AG09309 (cell line): ENCODE data around the gene EFHC1.
A peak's percentile ranks its signal among the peaks of the same experiment; 100 is the strongest.

Experiments used
- DNase-seq: peaks from one replicate; pipeline ENCODE4 v3.0.0-alpha.2; 2010; ENCODE audit warnings: low read depth
- H3K4me3 ChIP-seq: 2 replicates; pipeline ENCODE4 v1.5.1; 2011; ENCODE audit warnings: mild to moderate bottlenecking, low read depth, low read length, moderate library complexity; ENCODE audit not compliant: control insufficient read depth
- TF ChIP-seq, protein P1 (sequence below): IDR thresholded peaks from 2 replicates; pipeline ENCODE4 v1.5.1; 2011; ENCODE audit warnings: mild to moderate bottlenecking, low read depth, low read length, inconsistent platforms; ENCODE audit not compliant: insufficient read depth, control insufficient read depth; ENCODE audit errors: missing control alignments

EFHC1 gene

DNA sequence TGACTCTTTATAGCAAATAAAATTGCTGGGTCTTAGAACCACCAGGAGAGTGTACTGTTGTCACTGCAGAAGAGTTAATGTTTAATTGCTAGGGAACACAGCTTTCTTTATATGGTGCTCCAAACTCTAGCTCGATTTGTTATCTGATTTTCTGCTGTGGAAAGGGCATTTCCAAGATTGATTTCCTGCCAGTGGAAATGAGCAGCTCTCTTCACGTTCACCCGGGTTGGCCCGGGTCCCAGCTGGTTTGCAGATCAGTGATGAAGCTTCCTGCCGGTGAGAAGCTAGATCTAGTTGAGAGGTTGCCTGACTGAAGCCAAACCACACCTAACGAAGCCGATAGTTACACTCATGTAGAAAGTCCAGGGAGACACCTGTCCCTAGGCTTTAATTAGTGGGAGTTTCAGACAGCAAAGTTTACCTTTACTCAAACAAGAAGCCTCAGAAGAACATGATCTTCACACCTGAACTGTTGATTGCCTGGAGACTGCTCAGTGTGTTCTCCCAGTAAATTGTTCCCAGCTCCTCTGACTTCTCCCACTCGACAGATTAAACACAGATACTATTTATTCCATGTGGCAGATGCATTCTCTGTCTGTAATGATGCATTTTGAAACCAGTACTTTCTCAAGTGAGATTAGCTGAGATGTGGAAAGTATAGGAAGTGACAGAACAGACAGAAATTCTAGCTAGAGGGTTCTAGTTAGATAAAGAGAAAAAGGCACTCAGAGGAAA, 30.3 kb upstream of the EFHC1 start:
- H3K4me3 ChIP-seq: no peak overlapping the region
- no peak for DNase-seq

DNA sequence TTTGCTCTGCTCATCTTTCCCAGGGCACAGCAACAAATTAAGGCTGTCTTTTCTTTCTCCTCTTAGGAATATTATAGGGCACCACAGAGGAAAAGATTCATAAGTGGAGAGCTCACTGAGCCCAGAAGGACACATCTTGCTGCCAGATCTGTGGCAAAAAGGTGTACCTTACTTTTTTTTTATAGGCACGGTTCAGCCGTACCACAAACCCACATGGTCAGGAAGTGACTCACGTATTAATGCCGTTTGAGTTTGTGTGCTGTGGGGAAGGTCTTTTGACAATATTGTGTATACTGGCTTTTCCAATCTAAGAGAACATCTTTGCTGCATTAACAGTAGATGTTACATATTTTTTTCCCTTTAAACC, 29.8 kb upstream of the EFHC1 start:
- DNase-seq: no peak
- H3K4me3 ChIP-seq: no peak overlapping the region
- TF ChIP-seq, protein P1, sequence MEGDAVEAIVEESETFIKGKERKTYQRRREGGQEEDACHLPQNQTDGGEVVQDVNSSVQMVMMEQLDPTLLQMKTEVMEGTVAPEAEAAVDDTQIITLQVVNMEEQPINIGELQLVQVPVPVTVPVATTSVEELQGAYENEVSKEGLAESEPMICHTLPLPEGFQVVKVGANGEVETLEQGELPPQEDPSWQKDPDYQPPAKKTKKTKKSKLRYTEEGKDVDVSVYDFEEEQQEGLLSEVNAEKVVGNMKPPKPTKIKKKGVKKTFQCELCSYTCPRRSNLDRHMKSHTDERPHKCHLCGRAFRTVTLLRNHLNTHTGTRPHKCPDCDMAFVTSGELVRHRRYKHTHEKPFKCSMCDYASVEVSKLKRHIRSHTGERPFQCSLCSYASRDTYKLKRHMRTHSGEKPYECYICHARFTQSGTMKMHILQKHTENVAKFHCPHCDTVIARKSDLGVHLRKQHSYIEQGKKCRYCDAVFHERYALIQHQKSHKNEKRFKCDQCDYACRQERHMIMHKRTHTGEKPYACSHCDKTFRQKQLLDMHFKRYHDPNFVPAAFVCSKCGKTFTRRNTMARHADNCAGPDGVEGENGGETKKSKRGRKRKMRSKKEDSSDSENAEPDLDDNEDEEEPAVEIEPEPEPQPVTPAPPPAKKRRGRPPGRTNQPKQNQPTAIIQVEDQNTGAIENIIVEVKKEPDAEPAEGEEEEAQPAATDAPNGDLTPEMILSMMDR: no peak

More for the DNA sequence above, 30.3 kb upstream of the EFHC1 start:
- TF ChIP-seq, protein P1: no peak

DNA sequence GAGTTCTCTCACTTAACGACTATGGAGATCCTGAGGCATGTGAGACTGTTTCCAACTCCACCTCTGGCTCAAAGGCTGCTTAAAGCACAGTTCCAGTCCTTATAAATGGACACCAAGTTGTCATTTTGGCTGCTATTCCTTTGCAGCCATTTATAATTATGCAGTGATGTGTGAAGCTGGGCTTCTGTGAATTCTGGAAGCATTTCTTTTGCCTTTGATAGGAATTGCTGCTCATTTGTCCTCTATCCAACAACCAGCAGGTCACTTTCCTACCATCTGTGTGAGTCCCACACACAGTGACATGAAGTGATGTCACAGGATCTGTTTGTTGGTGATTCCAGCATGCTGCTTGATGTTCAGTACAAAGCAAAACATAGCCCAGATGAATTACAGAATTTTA, 28.5 kb upstream of the EFHC1 start:
- no peak for DNase-seq
- TF ChIP-seq, protein P1: no peak
- no peak overlapping the region for H3K4me3 ChIP-seq

DNA sequence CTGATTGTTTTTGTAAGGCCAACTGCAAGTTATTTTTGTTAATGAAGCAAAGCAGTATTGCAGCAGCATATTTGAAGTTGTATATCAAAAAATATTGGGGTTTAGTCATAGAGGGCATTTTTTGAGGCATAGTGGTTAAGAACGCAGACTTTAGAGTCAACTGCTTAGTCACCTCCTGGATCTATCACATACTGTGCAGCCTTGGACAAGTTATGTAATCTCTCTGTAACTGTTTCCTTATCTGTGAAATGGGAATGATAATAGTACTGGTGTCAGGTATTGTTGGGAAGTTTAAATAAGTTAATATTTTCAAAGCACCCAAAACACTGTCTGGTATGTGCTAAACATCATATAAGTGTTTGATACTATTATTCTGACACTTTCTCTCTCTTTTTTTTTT, 27.2 kb upstream of the EFHC1 start:
- peak; percentile 46 for DNase-seq
- H3K4me3 ChIP-seq: no peak overlapping the region
- TF ChIP-seq, protein P1: no peak

DNA sequence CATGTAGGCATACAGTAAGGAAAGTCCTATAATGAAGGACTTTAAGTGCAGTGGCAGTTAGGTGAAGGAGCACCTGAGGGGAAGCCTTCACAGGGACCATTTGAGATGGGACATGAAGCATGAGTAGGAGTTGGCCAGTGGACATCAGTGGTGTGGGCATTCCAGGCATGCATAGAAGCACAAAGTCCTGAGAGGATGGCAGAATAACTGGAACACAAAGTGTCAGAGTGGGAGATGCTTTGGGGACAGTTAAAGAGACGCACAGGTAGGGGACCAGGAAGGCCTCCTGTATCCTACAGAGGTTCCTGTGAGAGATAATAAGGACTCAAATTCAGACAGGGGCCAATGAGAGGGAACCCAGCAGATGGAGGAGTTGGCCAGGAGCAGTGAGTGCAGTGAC, 26.4 kb upstream of the EFHC1 start:
- TF ChIP-seq, protein P1: no peak
- H3K4me3 ChIP-seq: no peak overlapping the region
- DNase-seq: no peak

DNA sequence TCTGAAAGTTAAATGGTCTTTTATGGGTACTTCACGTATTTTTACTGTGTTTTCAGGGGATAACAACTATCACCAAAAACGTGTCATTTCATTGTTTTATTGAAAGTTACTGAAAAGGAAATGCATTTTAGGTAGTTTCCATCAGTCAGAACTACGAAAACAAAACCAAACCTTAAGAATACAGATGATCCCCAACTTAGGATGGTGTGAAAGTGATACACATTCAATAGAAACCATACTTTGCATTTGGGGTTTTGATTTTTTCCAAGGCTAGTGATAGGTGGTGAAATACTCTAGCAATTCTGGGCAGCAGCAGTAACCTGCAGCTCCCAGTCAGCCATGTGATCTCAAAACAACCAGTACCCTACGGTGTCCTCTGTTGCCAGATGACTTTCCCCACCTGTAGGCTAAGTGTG, 25.9 kb upstream of the EFHC1 start:
- no peak overlapping the region for H3K4me3 ChIP-seq
- no peak for DNase-seq
- TF ChIP-seq, protein P1: no peak
